Head of caudate nucleus (tissue), 42 donors: ENCODE data around the gene RNF10.
A peak's percentile ranks its signal among the peaks of the same experiment; 100 is the strongest.

Experiments
- DNase-seq, 42 donors: peaks; one replicate each; pipeline versions ENCODE4 v3.0.0 to v3.0.0-alpha.2; 2020 to 2021; ENCODE audit warnings: mixed read lengths in 7 of 42
- intact Hi-C: fragments of 100-400 bp; cut with DNase I; formaldehyde crosslinking; loops from one replicate; pipeline ENCODE4 v1.15.0; 2022

Gene RNF10

GRCh38 chr12:120562906-120563305 is 28.8 kb downstream of the RNF10 start:
- no peak for DNase-seq

GRCh38 chr12:120563495-120563894 is 29.3 kb downstream of the RNF10 start:
- DNase-seq, result no peak
- intact Hi-C loops, result no loop called here

More at GRCh38 chr12:120562906-120563305, 28.8 kb downstream of the RNF10 start:
- intact Hi-C loops, result no loop called here

- intact Hi-C loops, result no loop called here
- no peak for DNase-seq
Measured at GRCh38 chr12:120571299-120571698, 37.1 kb downstream of the RNF10 start.

GRCh38 chr12:120573560-120573959 is 39.4 kb downstream of the RNF10 start:
- DNase-seq, result no peak
- intact Hi-C loops, result no loop called here

GRCh38 chr12:120574106-120574505 is 40.0 kb downstream of the RNF10 start:
- intact Hi-C loops, result no loop called here
- no peak for DNase-seq

GRCh38 chr12:120579179-120579578 is 45.0 kb downstream of the RNF10 start:
- no peak for DNase-seq
- intact Hi-C loops, result no loop called here

GRCh38 chr12:120580787-120581723 is 46.9 kb downstream of the RNF10 start, which contains the start of gene POP5:
TSS of gene POP5 (minus strand) at chr12:120581402. CDS start at chr12:120581362, 40 bp downstream.
- intact Hi-C loops, result loop anchor here (5.0 kb wide), 2 partner anchors 106 to 131 kb away; partner anchors contain the start of genes MLEC and UNC119B
- peak; percentile 95 to 99 (median 98) for DNase-seq

- DNase-seq, result no peak
- intact Hi-C loops, result loop anchor here (5.0 kb wide), 2 partner anchors 105 to 130 kb away; partner anchors contain the start of genes MLEC and UNC119B
Measured at GRCh38 chr12:120581998-120582397, 47.8 kb downstream of the RNF10 start.

GRCh38 chr12:120583478-120584030 is 49.4 kb downstream of the RNF10 start:
- DNase-seq, result peak; percentile 63 to 91 (median 84)
- intact Hi-C loops, result loop anchor here (2.0 to 5.0 kb wide), 3 partner anchors 65 to 129 kb away; partner anchors contain the start of genes MLEC and UNC119B

GRCh38 chr12:120584343-120585149 is 50.4 kb downstream of the RNF10 start:
- DNase-seq, result peak; percentile 26 to 83 (median 71)
- intact Hi-C loops, result loop anchor here (2.0 to 5.0 kb wide), 3 partner anchors 64 to 128 kb away; partner anchors contain the start of genes MLEC and UNC119B

GRCh38 chr12:120586206-120586605 is 52.0 kb downstream of the RNF10 start:
- intact Hi-C loops, result no loop called here
- DNase-seq, result no peak

- intact Hi-C loops, result no loop called here
Measured at GRCh38 chr12:120586860-120587259, 52.7 kb downstream of the RNF10 start.

GRCh38 chr12:120588371-120588770 is 54.2 kb downstream of the RNF10 start:
- intact Hi-C loops, result no loop called here
- DNase-seq, result no peak

More at GRCh38 chr12:120586860-120587259, 52.7 kb downstream of the RNF10 start:
- DNase-seq, result no peak

- intact Hi-C loops, result no loop called here
Measured at GRCh38 chr12:120588948-120589930, 55.1 kb downstream of the RNF10 start.

GRCh38 chr12:120590741-120591407 is 56.7 kb downstream of the RNF10 start:
- no peak for DNase-seq
- intact Hi-C loops, result no loop called here

More at GRCh38 chr12:120588948-120589930, 55.1 kb downstream of the RNF10 start:
- peak in 31 of 42 donors; percentile 6 to 69 (median 25) for DNase-seq

- intact Hi-C loops, result no loop called here
- no peak for DNase-seq
Measured at GRCh38 chr12:120592121-120593049, 58.2 kb downstream of the RNF10 start.
